A549 (cell line): Measurements from ENCODE around the gene ESR1.

Source experiments
- CTCF ChIP-seq: fragments of >200 bp; sonication (Bioruptor Twin); formaldehyde crosslinking; IDR thresholded peaks from 3 replicates; pipeline ENCODE4 v1.5.1; 2016
- ELK1 ChIP-seq: fragments of 150-350 bp; IDR thresholded peaks from 2 replicates; pipeline ENCODE4 v1.6.1; 2014; ENCODE audit warnings: low read depth, mild to moderate bottlenecking, low read length
- RFX5 ChIP-seq: fragments of 450-650 bp; IDR thresholded peaks from 2 replicates; pipeline ENCODE4 v1.7.1; 2014; ENCODE audit warnings: antibody characterized with exemption, mild to moderate bottlenecking, moderate library complexity

- no peak for TF ChIP-seq RFX5
- no peak for TF ChIP-seq CTCF
- no peak for TF ChIP-seq ELK1
Observed at GRCh38 chr6:151901009-151901411, 93.5 kb downstream of the ESR1 start.
